ENCODE measurements around the gene CHST8.
"Not testable (repeated sequence)": the region's sequence is repeated elsewhere in the genome, so short reads cannot be mapped to it uniquely, and the experiment has no call there.

The CHST8 gene

DNA sequence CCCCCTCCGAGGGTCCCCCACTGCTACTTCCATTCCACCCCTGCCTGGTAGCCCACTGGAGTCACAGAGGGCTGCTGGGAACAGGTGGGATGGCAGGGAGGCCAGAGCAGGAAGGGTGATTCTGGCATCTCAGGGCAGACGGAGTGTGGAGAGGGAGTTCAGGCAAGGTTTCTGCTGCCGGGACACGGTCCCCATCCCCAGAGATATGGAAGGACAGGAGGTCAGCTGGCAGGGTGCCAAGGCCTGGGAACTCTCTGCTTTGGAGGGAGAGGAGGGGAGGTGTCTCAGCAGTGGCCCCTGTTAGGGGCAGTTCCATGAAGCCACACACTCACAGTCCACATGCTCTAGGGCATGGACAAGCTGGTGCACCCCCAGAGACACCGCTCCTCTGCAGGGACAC lies 68.1 kb downstream of the CHST8 start:
- no peak for DNase-seq (ENCODE audit: low read depth)

- DNase-seq (ENCODE audit: low read depth) = no peak
Measured at GRCh38 chr19:33690378-33691029, 68.8 kb downstream of the CHST8 start.

DNA sequence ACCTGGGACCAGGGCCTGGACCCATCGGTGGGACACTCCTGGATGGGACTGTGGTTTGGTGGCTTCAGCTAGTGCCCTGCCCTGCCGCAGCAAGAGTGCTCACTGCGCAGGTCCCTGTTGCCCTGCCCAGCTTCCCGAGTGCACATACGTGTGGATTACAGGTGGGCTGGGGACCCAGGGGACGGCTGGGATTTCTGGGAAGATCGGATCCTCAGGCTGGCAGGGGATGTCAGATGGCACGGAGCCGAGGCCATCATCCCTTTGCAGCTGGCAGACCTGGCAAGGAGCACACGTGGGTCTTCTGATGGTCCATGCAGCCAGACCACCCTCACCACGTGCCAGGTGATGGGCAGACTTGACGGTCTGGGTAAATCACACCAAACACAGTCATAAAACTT lies 69.3 kb downstream of the CHST8 start:
- no peak for DNase-seq (ENCODE audit: low read depth)

DNA sequence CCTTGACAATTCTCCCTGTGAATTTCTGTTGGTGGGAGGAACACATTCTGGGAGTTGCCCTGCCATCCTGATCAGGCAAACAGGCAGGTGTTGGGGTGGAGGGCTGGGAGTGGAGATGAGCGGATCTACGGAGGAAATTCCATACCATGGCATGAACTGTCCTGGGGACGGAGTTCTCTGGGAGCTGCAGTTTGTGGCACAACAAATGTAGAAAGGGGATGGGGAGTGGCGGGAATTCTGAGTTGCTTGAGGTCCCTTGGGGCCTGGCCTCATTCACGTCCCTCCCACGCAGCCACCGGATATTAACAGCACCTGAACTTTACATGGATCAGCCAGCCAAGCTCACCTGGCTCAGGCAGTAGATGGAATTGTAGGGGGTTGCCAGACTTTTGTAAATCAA lies 70.0 kb downstream of the CHST8 start:
- no peak for DNase-seq (ENCODE audit: low read depth)

DNA sequence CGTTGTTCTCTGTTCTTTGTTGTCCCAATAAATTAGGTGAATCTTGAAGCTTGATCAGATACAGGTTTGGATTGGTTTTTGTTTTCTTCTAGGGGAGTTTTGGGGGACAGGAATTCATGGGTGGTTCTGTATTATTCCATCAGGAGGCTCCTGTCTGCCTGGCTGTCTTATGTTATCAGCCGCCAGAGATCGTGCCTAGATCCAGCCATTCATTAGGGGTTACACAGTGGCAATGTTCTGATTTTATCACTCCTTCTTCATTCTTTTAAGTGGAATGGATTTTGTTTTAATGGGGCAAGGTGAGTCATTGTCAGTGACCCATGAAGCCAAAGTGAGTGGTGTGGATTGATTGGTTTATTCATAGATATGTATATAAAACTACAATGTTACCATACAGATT lies 71.9 kb downstream of the CHST8 start:
- no peak for DNase-seq (ENCODE audit: low read depth)

- DNase-seq (ENCODE audit: low read depth) = not testable (repeated sequence)
Measured at GRCh38 chr19:33695547-33695946, 73.8 kb downstream of the CHST8 start.

GRCh38 chr19:33697766-33698165 lies 76.0 kb downstream of the CHST8 start:
- DNase-seq (ENCODE audit: low read depth) = no peak

DNA sequence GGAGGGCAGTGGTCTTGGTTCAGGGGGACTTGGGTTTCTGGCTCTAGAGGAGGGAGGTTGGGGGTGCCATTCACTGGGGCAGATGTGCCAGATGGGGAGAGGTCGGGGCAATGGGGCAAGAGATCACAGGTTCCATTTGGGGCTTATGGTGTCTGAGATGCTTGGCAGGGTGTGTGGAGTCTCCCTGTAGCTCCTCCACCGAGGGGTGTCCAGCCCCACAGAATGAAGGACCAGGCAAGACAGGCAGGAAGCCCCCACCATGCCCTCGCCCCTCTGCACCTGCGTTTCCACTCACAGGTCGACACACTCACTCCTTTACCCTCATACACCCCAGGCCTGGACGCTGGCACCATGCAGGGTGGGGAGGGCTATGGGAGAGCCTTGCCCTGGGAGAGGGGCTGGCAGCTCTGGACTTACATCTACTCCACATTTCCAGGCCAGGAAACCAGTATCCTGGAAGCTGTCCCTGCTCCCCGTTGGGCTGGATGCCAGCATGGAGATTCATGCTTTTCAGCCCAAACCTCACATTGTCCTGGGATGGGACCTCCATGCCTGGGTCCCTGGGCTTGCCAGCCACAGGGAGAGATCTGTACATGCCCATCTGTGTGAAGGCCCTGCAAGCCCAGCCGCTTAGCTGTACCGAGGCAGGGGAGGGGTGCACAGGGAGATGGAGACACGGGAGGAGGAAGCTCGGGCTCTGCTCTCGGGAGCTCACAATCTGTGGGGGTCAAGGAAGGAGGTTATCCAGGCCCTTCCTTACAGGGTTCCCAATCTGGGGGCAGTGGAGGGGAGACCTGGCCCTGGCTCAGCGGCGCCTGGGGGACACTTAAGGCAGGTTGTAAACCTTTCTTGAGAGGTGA lies 77.1 kb downstream of the CHST8 start:
- DNase-seq (ENCODE audit: low read depth) = no peak

GRCh38 chr19:33699754-33700407 lies 78.1 kb downstream of the CHST8 start:
- no peak for DNase-seq (ENCODE audit: low read depth)

GRCh38 chr19:33700408-33701013 lies 78.8 kb downstream of the CHST8 start:
- no peak for DNase-seq (ENCODE audit: low read depth)

- no peak for DNase-seq (ENCODE audit: low read depth)
Measured at GRCh38 chr19:33701565-33701964, 79.8 kb downstream of the CHST8 start.

DNA sequence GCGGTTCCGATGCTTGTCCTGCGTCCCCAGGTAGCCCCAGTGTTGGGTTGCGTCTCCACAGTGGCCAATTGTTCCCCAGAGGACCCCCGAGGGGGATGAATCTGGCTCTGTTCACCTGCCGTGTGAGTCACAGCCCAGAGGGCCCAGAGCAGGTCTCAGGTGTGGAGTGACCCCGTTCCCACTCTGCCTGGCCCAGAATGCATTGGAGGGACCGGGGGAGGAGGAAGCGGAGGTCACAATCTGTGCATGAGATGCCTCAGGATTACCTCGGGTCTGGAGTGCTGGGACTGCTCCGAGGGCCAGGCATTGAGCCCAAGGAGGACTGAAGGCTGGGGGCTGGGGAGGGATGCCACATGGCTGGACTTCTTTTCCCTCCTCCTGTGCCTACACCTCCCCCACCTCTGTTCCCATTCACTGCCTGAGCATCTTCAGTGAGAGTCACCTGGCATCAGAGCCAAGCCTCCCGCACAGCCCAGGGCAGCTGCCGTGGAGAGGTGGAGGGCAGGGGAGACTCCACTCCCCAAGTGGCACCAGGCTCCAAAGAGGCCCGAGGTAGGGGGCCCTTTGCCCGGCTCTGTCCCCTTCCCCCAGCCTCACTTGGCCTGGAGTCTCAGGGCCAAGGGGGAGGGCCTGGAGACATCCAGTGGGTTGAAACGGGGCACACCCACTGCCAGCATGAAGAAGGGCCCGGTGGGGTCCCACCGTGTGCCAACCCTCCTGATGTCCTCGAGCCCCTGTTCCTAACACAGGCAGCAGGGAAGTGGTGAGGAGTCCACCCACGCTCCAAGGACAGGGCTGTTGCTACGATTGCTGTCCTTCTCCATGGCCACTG lies 81.1 kb downstream of the CHST8 start:
- no peak for DNase-seq (ENCODE audit: low read depth)

- DNase-seq (ENCODE audit: low read depth) = no peak
Measured at GRCh38 chr19:33703438-33703750, 81.6 kb downstream of the CHST8 start.

DNA sequence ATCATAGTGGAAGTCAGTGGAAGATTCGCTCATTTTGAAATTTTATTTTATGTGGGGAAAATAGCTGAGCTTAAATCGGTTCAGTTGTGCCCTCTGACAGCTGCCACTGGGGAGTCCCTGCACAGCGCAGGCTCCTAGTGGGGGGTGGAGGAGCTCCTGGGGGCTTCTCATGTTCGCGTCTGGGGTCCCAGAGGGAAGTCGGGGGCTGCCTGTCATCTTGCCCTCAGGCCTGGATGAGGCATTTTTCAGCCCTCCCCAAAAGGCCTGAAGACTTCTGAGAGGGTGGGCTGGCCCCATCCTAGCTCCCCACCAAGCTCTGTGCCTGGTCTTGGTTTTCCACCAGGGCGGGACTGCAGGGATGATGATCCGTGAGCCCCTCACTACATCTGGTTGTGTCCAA lies 82.1 kb downstream of the CHST8 start:
- no peak for DNase-seq (ENCODE audit: low read depth)

DNA sequence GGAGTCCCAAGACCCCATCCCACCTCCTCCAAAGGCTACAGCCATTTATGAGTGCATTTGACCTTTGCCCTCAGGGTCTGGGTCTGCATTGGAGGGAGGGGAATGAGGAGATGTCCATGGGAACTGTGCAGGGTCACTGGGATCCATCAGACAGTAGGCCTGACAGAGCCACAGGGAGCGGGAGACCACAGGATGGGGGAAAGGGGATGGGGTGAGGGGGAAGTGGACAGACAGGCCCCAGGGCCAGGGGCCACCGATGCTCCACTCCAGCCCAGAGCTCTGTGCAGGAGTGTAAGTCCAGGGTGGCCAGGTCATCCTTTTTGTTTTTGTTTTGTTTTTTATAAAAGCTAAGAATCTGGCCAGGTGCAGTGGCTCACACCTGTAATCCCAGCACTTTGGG lies 82.5 kb downstream of the CHST8 start:
- DNase-seq (ENCODE audit: low read depth) = no peak

GRCh38 chr19:33705090-33705847 lies 83.5 kb downstream of the CHST8 start:
- DNase-seq (ENCODE audit: low read depth) = no peak

DNA sequence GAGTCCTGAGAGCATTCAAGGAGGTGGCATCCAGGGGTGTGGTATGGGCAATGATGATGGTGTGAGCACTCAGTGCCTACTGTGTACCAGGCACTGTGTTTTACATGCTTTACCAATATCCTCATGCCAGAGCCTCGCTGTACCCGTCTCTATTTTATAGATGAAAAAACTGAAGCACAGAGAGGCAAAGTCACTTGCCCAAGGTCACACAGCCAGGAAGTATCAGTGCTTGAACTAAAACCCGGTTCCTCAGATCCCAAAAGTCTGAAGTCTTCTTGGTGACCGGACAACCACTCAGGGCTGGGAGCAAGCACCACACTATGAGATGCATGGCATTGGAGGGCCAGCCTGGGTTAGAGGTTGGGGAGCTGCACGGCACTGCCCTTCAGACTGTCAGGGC lies 84.1 kb downstream of the CHST8 start:
- no peak for DNase-seq (ENCODE audit: low read depth)

- DNase-seq (ENCODE audit: low read depth) = no peak
Measured at GRCh38 chr19:33706631-33707030, 84.9 kb downstream of the CHST8 start.

DNA sequence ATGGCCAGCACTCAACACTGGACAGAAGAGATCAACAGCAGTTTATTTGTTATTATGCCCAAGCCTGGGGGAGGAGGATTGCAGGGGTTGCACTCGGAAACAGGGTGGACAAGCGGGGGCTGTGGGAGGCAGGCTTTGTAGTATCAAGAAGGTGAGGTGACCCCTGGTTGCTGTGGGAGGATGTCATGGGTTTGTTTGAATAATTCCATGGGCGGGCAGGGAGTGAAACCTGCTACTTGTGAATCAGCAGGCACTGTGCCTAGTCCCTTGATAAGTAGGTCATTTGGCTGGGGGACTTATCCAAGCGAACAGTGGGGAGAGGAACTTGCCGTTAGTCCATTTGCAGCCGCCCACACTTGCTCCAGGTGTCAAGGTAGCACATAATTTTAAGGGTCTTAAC lies 90.5 kb downstream of the CHST8 start:
- no peak for DNase-seq (ENCODE audit: low read depth)

DNA sequence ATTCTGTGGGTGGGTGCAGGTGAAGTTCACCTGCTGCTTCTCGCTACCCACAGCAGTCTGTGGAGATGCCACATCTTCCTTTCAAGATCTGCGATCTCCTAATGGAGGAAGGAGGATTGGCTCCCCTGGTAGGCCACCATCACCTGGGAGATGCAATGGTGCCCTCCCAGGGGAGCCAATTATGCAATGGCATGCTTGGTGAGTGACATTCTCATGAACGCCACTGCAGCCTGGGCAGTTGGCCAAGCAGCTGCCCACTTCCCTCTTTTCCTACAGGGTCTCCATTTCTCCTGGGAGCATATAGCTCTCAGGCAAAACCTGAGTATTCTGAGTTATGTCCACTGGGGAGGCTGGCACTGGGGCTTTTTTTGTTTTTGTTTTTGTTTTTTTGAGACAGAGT lies 91.4 kb downstream of the CHST8 start:
- DNase-seq (ENCODE audit: low read depth) = no peak

- no peak for DNase-seq (ENCODE audit: low read depth)
Measured at GRCh38 chr19:33714149-33714548, 92.4 kb downstream of the CHST8 start.
